Measurements from ENCODE around the gene PKP3. TPM values are rescaled to one million over a fixed set of nuclear protein-coding genes. Genes with fewer than 3 reads are reported as not detected.

Gene PKP3, protein sequence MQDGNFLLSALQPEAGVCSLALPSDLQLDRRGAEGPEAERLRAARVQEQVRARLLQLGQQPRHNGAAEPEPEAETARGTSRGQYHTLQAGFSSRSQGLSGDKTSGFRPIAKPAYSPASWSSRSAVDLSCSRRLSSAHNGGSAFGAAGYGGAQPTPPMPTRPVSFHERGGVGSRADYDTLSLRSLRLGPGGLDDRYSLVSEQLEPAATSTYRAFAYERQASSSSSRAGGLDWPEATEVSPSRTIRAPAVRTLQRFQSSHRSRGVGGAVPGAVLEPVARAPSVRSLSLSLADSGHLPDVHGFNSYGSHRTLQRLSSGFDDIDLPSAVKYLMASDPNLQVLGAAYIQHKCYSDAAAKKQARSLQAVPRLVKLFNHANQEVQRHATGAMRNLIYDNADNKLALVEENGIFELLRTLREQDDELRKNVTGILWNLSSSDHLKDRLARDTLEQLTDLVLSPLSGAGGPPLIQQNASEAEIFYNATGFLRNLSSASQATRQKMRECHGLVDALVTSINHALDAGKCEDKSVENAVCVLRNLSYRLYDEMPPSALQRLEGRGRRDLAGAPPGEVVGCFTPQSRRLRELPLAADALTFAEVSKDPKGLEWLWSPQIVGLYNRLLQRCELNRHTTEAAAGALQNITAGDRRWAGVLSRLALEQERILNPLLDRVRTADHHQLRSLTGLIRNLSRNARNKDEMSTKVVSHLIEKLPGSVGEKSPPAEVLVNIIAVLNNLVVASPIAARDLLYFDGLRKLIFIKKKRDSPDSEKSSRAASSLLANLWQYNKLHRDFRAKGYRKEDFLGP
- 0.52 and 1.2 TPM in 2 replicates for total RNA-seq

DNA sequence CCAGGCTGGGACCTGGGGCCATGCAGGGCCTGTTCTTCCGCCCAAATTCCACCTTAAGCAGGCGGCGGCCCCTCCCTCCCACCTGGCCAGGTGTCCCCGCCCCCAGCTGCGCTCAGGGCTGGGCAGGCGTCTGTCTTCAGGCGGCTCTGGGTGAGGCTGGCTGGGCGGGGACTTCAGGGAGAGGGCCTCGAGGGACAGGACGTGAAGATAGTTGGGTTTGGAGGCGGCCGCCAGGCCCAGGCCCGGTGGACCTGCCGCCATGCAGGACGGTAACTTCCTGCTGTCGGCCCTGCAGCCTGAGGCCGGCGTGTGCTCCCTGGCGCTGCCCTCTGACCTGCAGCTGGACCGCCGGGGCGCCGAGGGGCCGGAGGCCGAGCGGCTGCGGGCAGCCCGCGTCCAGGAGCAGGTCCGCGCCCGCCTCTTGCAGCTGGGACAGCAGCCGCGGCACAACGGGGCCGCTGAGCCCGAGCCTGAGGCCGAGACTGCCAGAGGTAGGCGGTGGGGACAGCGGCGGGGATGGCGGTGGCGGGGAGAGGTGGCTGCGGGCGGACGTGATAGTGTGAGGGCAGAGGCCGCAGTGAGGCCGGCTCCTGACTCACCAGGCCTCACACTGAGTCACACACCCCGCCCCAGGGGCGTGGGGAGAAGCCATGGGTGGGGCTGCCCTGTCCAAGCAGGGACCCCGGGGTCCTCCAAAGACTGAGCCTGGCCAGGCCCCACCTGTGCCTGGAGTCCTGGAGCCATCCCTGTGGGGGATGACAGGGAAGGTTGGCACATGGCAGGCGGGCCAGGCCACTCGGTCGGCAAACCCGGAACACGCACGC lies at the start of gene PKP3:
TSS of gene PKP3 (plus strand) at position 176 of the 824 bp plus-strand sequence. CDS start at position 260, 84 bp downstream.

DNA sequence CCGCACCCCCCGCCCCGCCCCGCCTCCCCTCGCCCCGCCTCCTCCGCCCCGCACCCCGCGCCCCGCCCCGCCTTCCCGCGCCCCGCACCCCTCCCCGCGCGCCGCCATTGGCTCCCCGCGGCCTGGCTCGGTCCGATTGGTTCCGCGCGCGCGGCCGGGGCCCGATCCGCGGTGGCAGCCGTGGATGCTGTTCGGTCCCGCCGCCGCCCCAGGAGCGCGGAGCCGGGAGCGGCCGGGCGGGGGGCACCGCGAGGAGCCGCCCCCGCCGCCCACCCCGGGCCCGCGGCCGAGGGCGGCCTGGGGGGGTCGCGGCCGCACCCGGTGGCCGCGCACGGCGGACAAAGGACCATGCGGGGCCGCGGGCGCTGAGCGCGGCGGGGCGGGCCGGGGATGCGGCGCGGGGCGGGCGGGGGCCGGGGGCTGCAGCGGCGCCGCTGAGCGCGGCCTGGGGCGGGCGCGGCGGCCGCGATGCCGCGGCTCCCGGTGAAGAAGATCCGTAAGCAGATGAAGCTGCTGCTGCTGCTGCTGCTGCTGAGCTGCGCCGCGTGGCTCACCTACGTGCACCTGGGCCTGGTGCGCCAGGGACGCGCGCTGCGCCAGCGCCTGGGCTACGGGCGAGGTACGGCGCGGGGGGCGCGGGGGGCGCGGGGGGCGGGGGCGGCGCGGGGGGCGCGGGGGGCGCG lies 24.5 kb upstream of the PKP3 start, which contains the start of gene B4GALNT4:
TSS of gene B4GALNT4 (plus strand) at position 164 of the 683 bp plus-strand sequence. CDS start at position 469, 305 bp downstream.

DNA sequence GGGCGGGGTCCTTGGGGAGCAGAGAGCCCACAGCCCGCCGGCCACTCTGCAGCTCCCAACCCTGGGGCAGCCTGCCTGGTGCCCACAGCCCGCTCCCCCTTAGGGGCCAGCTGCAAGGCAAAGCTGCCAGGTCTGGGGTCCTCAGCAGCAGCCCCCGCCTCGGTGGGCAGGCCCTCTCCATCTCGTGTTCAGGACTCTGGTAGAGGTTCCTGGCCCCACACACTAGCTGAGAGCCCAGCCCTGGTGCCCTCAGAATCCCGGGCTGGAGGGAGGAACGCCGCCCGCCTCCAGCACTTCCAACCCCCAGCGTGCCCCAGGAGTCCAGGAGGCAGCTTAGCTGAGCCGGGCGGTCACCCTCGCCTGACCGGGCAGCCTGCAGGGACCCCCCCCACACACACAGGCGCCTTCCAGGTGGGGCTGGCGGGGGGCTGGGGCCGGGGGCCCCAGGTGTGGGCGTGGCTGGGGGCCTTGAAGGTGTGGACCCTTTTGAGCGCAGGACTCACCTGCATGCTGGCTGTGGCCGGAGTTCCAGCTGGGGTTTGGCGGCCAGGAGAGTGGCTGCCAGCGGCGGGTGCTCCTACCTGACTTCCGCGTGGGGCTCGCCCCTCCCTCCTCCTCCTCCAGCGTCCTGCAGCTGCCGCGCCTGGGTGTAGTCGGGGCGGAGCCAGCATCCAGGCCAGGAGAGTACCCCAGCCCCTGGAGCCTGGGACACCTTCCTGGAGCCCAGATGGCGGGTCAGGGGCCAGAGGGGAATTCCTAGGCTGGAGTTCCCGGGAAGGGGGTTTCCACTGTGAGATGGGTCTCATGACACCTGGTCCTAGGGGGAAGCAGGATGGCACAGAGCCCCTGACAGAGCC lies 47.6 kb downstream of the PKP3 start, which contains the start of gene ANO9:
TSS of gene ANO9 (minus strand) at position 594 of the 857 bp plus-strand sequence. CDS start at position 509, 85 bp downstream.

DNA sequence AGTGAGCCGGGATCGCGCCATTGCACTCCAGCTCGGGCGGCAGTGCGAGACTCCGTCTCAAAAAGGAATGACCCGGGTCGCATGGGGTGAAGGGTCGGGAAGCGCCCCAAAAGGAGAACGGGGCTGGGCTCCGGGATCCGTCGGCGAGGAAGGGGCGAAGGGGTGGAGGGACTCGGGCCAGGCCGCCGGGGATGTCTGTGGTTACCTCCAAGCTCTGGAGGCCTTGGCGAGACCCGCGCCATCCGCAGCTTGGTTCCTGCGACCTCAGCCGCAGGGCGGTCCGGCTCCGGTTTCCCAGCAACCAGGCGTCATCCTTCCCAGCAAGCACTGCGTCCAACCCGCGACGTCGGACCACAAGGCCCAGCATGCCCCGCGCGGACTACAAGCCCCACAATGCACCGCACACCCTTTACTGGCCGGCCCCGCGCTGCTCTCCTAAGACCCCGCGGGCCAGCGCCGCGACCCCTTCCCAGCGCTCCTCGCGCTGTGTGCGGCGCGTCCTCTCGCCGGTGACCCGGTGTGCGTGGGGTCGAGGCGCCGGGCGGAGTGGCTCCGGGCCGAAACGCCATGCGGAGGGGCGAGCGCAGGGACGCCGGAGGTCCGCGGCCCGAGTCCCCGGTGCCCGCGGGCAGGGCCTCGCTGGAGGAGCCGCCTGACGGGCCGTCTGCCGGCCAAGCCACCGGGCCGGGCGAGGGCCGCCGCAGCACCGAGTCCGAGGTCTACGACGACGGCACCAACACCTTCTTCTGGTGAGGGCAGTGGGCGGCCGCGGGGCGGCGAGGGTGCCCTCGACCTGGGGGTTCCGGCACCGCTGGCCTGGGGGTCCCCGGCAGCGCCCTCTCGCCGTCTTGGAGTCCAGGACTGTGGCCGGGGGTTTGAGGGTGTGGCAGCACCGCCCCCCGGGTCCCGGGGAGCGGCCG lies 56.1 kb downstream of the PKP3 start, which contains the start of gene PTDSS2:
TSS of gene PTDSS2 (plus strand) at position 391 of the 920 bp plus-strand sequence. CDS start at position 568, 177 bp downstream.

Small RNAs within 50 kb of the gene (small RNA-seq; reads per million reads assigned to genes)
- gene RN7SL838P: not detected

Other genes starting within 250 kb of the PKP3 start
- gene SCGB1C1, start 201.1 kb upstream of the PKP3 start, total RNA-seq: not detected in 2 replicates
- 22.0 and 23.9 TPM in 2 replicates for gene BET1L, start 186.8 kb upstream of the PKP3 start, total RNA-seq
- gene RIC8A, start 186.5 kb upstream of the PKP3 start, total RNA-seq: 103 and 136 TPM in 2 replicates
- gene SIRT3, start 157.9 kb upstream of the PKP3 start, total RNA-seq: 9.3 and 10.9 TPM in 2 replicates
- 97.3 and 112 TPM in 2 replicates for gene PSMD13, start 157.2 kb upstream of the PKP3 start, total RNA-seq
- gene NLRP6, start 115.8 kb upstream of the PKP3 start, total RNA-seq: not detected in 2 replicates
- 7.0 and 11.0 TPM in 2 replicates for gene PGGHG, start 105.1 kb upstream of the PKP3 start, total RNA-seq
- gene IFITM5, start 94.7 kb upstream of the PKP3 start, total RNA-seq: not detected in 2 replicates
- gene IFITM2, start 86.4 kb upstream of the PKP3 start, total RNA-seq: 63.3 and 122 TPM in 2 replicates
- 44.9 and 51.7 TPM in 2 replicates for gene IFITM1, start 80.2 kb upstream of the PKP3 start, total RNA-seq
- 103 and 138 TPM in 2 replicates for gene IFITM3, start 73.3 kb upstream of the PKP3 start, total RNA-seq
- gene B4GALNT4, start 24.7 kb upstream of the PKP3 start, total RNA-seq: 0.52 and 0.65 TPM in 2 replicates
- gene SIGIRR, start 20.8 kb downstream of the PKP3 start, total RNA-seq: 14.0 and 19.3 TPM in 2 replicates
- gene ANO9, start 47.8 kb downstream of the PKP3 start, total RNA-seq: not detected in 2 replicates
- 23.2 and 24.0 TPM in 2 replicates for gene PTDSS2, start 56.1 kb downstream of the PKP3 start, total RNA-seq
- 292 and 316 TPM in 2 replicates for gene RNH1, start 113.0 kb downstream of the PKP3 start, total RNA-seq
- 27.3 and 34.6 TPM in 2 replicates for gene HRAS, start 141.4 kb downstream of the PKP3 start, total RNA-seq
- gene LRRC56, start 143.3 kb downstream of the PKP3 start, total RNA-seq: 0.54 and 0.91 TPM in 2 replicates
- gene LMNTD2, start 166.5 kb downstream of the PKP3 start, total RNA-seq: 0.26 and 0.32 TPM in 2 replicates
- gene RASSF7, start 166.8 kb downstream of the PKP3 start, total RNA-seq: 2.2 and 7.2 TPM in 2 replicates
- 20.2 and 20.4 TPM in 2 replicates for gene PHRF1, start 182.3 kb downstream of the PKP3 start, total RNA-seq
- 9.0 and 9.1 TPM in 2 replicates for gene IRF7, start 221.7 kb downstream of the PKP3 start, total RNA-seq
- gene CDHR5, start 230.7 kb downstream of the PKP3 start, total RNA-seq: not detected in 2 replicates
- gene SCT, start 233.0 kb downstream of the PKP3 start, total RNA-seq: not detected in 2 replicates
- gene DRD4, start 243.1 kb downstream of the PKP3 start, total RNA-seq: not detected in 2 replicates